ENCODE measurements around the gene TBPL2. TPM values are rescaled to one million over a fixed set of nuclear protein-coding genes. Genes with fewer than 3 reads are reported as not detected.

TBPL2 gene
- total RNA-seq, 1 donor from 2014 or later, result not detected

GRCh38 chr14:55374771-55375170, 65.6 kb downstream of the TBPL2 start:
- H3K4me3 Mint-ChIP-seq, result no peak overlapping the region
- no peak for DNase-seq (ENCODE audit: extremely low spot score, unreplicated experiment)
- no peak overlapping the region for H3K27ac Mint-ChIP-seq
- H3K27me3 Mint-ChIP-seq, result no peaks in the 10 kb centered on the region
- no peak for TF ChIP-seq CTCF (conservative IDR thresholded peaks at IDR 0.05)
- no peaks in the 10 kb centered on the region for H3K9me3 Mint-ChIP-seq
- no peaks in the 10 kb centered on the region for H3K4me1 Mint-ChIP-seq (ENCODE audit: unreplicated experiment)
- peaks cover 27% of the 10 kb centered on the region for H3K36me3 Mint-ChIP-seq

- H3K4me3 Mint-ChIP-seq, result no peak overlapping the region
- no peaks in the 10 kb centered on the region for H3K9me3 Mint-ChIP-seq
- H3K27ac Mint-ChIP-seq, result no peak overlapping the region
- no peak for DNase-seq (ENCODE audit: extremely low spot score, unreplicated experiment)
- no peak for TF ChIP-seq CTCF (conservative IDR thresholded peaks at IDR 0.05)
- peaks cover 30% of the 10 kb centered on the region for H3K36me3 Mint-ChIP-seq
- H3K4me1 Mint-ChIP-seq (ENCODE audit: unreplicated experiment), result no peaks in the 10 kb centered on the region
- no peaks in the 10 kb centered on the region for H3K27me3 Mint-ChIP-seq
These were observed 66.4 kb downstream of the TBPL2 start for GRCh38 chr14:55373784-55374705.

GRCh38 chr14:55372825-55373224, 67.6 kb downstream of the TBPL2 start:
- Mint-ChIP-seq H3K4me3 (no peak overlapping the region), H3K27ac (no peak overlapping the region)

GRCh38 chr14:55372423-55372822, 68.0 kb downstream of the TBPL2 start:
- TF ChIP-seq CTCF (conservative IDR thresholded peaks at IDR 0.05), result no peak
- no peak overlapping the region for H3K4me3 Mint-ChIP-seq
- no peak overlapping the region for H3K27ac Mint-ChIP-seq
- no peaks in the 10 kb centered on the region for H3K27me3 Mint-ChIP-seq
- no peaks in the 10 kb centered on the region for H3K4me1 Mint-ChIP-seq (ENCODE audit: unreplicated experiment)
- no peaks in the 10 kb centered on the region for H3K9me3 Mint-ChIP-seq
- no peak for DNase-seq (ENCODE audit: extremely low spot score, unreplicated experiment)
- peaks cover 32% of the 10 kb centered on the region for H3K36me3 Mint-ChIP-seq

More at GRCh38 chr14:55372825-55373224, 67.6 kb downstream of the TBPL2 start:
- Mint-ChIP-seq H3K9me3 (no peaks in the 10 kb centered on the region), H3K27me3 (no peaks in the 10 kb centered on the region), H3K36me3 (peaks cover 28% of the 10 kb centered on the region), H3K4me1 (ENCODE audit: unreplicated experiment) (no peaks in the 10 kb centered on the region)
- TF ChIP-seq CTCF (conservative IDR thresholded peaks at IDR 0.05), result no peak
- no peak for DNase-seq (ENCODE audit: extremely low spot score, unreplicated experiment)

GRCh38 chr14:55370883-55371455, 69.4 kb downstream of the TBPL2 start:
- DNase-seq (ENCODE audit: extremely low spot score, unreplicated experiment), result no peak
- Mint-ChIP-seq H3K4me1 (ENCODE audit: unreplicated experiment) (no peaks in the 10 kb centered on the region), H3K9me3 (no peaks in the 10 kb centered on the region), H3K27ac (no peak overlapping the region), H3K27me3 (no peaks in the 10 kb centered on the region), H3K4me3 (no peak overlapping the region), H3K36me3 (peaks cover 35% of the 10 kb centered on the region)
- TF ChIP-seq CTCF (conservative IDR thresholded peaks at IDR 0.05), result no peak

Data from type B pancreatic cell (in vitro differentiated cells).